Psoas muscle (tissue), 8 donors: Measurements from ENCODE around the gene SOX13. TPM values are rescaled to one million over a fixed set of nuclear protein-coding genes. Genes with fewer than 3 reads are reported as not detected.

Experiments
- ATAC-seq, 4 donors: fragments of 200-7000 bp; cut with Tn5 transposase; one replicate each; pipeline ENCODE4 v1.9.1; 2020; ENCODE audit warnings: moderate library complexity in 3 of 4, mild to moderate bottlenecking in 2 of 4
- DNase-seq, 2 donors: peaks; one replicate each; pipeline ENCODE4 v3.0.0-alpha.2; 2020
- H3K27ac ChIP-seq: fragments of 200-600 bp; one replicate; pipeline ENCODE4 v1.8.0; 2022
- H3K27me3 ChIP-seq, 3 donors: fragments of 200-600 bp in 1 of 3; one replicate each; pipeline versions ENCODE4 v1.6.1 to v1.8.0; 2013 to 2022; ENCODE audit warnings: low read length in 2 of 3, mild to moderate bottlenecking in 2 of 3, moderate library complexity in 1 of 3; ENCODE audit not compliant: insufficient read depth in 3 of 3
- H3K36me3 ChIP-seq, 2 donors: fragments of 200-600 bp in 1 of 2; one replicate each; pipeline versions ENCODE4 v1.6.1 to v1.8.0; 2013 to 2022; ENCODE audit warnings: low read depth in 1 of 2, mild to moderate bottlenecking in 1 of 2, moderate library complexity in 1 of 2; ENCODE audit not compliant: insufficient read depth in 1 of 2
- H3K4me1 ChIP-seq: fragments of 200-600 bp; one replicate; pipeline ENCODE4 v1.8.0; 2022
- H3K4me3 ChIP-seq: fragments of 200-600 bp; one replicate; pipeline ENCODE4 v1.8.0; 2022; ENCODE audit warnings: mild to moderate bottlenecking
- H3K9me3 ChIP-seq: fragments of 200-600 bp; one replicate; pipeline ENCODE4 v1.8.0; 2022
- WGBS, 3 donors: extraction: QIAGEN DNeasy Blood & Tissue Kit; methylation state at CpG; one replicate each; pipeline versions ENCODE4 v1.1.6 to v1.1.7; 2013; 5-methylcytosine and 5-hydroxymethylcytosine counted together
- intact Hi-C, 2 donors: fragments of 100-400 bp; cut with DNase I; formaldehyde crosslinking; loops; one replicate each; pipeline versions ENCODE4 v1.11.0 to v1.14.2; 2022
- polyA plus RNA-seq, 3 donors: library from polyadenylated mRNA; stranded (reverse); fragments of 200-250 nt; gene quantifications; one replicate each; pipeline ENCODE4 v1.2.3, GENCODE V29; 2013
- total RNA-seq, 4 donors: library from RNA; stranded (reverse); fragmentation: NEBNext Ultra II Directional in 2 of 4; extraction: Animal tissue kit (Norgen Biotek cat#: 25700) in 2 of 4; gene quantifications; one replicate each; pipeline versions ENCODE4 v1.2.1 to v1.2.4, GENCODE V29; 2021 to 2023
- TF ChIP-seq, protein P1 (sequence below): fragments of 200-600 bp; IDR thresholded peaks from one replicate; pipeline ENCODE4 v1.8.0; 2022; ENCODE audit warnings: antibody characterized with exemption
- donor health status: healthy with polysubstance abuse.
- donor health status: DM: no; HTN: no; CAD: no; lungs with moderate emphysema.
- donor health status: Bipolar disorder and iron deficiency.
- donor health status: healthy.
- donor health status: DM: yes; HTN: yes; CAD: no.
- donor health status: DM: no; HTN: no; CAD: no.
- donor health status: DM: no; HTN: no; CAD: no.
- donor health status: DM: yes; HTN: yes; CAD: no.

SOX13 gene
- total and polyA plus RNA-seq, 7 donors = 5.2 to 19.6 (median 9.4) TPM

DNA sequence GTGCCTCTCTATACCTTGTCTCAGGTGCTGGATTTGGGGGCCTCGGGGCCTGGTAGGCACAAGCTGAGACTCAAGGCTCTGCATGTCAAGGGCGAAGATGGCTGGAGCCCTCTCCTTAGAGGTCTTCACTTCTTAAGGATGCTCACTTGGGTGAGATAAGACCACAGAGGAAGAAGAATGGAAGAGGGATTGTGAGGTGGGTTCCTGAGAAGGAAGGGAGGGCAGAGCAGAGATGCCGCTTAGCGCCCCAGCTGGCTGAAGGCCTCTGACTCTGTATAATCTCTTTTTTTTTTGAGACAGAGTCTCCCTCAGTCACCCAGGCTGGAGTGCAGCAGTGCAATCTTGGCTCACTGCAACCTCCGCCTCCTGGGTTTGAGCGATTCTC, 32.2 kb downstream of the SOX13 start:
- no peaks in the 10 kb centered on the region for H3K36me3 ChIP-seq
- ATAC-seq (no peak), DNase-seq (no peak)
- no peak overlapping the region for H3K4me3 ChIP-seq
- WGBS, 3 donors = 84 to 86% (median 85%) methylated on average over 5 to 6 of the region's 6 CpGs
- H3K9me3 ChIP-seq = no peaks in the 10 kb centered on the region
- H3K4me1 ChIP-seq = peaks cover 56% of the 10 kb centered on the region
- intact Hi-C loops = no loop called here
- TF ChIP-seq, protein P1, sequence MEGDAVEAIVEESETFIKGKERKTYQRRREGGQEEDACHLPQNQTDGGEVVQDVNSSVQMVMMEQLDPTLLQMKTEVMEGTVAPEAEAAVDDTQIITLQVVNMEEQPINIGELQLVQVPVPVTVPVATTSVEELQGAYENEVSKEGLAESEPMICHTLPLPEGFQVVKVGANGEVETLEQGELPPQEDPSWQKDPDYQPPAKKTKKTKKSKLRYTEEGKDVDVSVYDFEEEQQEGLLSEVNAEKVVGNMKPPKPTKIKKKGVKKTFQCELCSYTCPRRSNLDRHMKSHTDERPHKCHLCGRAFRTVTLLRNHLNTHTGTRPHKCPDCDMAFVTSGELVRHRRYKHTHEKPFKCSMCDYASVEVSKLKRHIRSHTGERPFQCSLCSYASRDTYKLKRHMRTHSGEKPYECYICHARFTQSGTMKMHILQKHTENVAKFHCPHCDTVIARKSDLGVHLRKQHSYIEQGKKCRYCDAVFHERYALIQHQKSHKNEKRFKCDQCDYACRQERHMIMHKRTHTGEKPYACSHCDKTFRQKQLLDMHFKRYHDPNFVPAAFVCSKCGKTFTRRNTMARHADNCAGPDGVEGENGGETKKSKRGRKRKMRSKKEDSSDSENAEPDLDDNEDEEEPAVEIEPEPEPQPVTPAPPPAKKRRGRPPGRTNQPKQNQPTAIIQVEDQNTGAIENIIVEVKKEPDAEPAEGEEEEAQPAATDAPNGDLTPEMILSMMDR = no peak
- no peaks in the 10 kb centered on the region for H3K27me3 ChIP-seq
- no peak overlapping the region for H3K27ac ChIP-seq

- Histone ChIP-seq H3K4me1 (peaks cover 61% of the 10 kb centered on the region), H3K4me3 (no peak overlapping the region), H3K27ac (no peak overlapping the region), H3K36me3 (no peaks in the 10 kb centered on the region), H3K27me3 (no peaks in the 10 kb centered on the region), H3K9me3 (no peaks in the 10 kb centered on the region)
- intact Hi-C loops = no loop called here
- DNase-seq (no peak), ATAC-seq (no peak)
- TF ChIP-seq, protein P1 = no peak
- 96 to 100% (median 99%) methylated on average over 1 of the region's 1 CpG for WGBS, 3 donors
Measured at GRCh38 chr1:204106825-204107224, 33.9 kb downstream of the SOX13 start.

DNA sequence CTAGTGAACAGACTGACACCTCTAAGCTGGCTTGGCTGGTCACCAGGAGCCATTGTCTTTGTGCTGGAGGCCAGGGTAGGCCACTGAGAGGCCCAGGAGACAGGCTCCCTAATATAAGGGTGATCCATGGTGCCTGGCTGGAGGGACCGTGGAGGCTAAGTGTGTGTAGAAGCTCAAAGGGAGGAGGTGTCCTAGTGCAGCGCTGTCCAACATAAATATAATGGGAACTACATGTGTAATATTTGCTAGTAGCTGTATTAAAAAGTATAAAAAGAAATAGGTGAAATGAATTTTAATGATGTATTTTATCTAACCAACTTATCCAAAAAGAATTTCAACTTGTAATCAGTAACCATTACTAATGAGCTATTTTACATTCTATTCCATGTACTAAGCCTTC, 35.0 kb downstream of the SOX13 start:
- Histone ChIP-seq H3K27ac (no peak overlapping the region), H3K36me3 (no peaks in the 10 kb centered on the region), H3K27me3 (no peaks in the 10 kb centered on the region), H3K9me3 (no peaks in the 10 kb centered on the region), H3K4me3 (no peak overlapping the region), H3K4me1 (peaks cover 50% of the 10 kb centered on the region)
- ATAC-seq (no peak), DNase-seq (no peak)
- TF ChIP-seq, protein P1 = no peak
- WGBS, 3 donors = 83 to 85% (median 85%) methylated on average over 2 of the region's 2 CpGs
- intact Hi-C loops = no loop called here

DNA sequence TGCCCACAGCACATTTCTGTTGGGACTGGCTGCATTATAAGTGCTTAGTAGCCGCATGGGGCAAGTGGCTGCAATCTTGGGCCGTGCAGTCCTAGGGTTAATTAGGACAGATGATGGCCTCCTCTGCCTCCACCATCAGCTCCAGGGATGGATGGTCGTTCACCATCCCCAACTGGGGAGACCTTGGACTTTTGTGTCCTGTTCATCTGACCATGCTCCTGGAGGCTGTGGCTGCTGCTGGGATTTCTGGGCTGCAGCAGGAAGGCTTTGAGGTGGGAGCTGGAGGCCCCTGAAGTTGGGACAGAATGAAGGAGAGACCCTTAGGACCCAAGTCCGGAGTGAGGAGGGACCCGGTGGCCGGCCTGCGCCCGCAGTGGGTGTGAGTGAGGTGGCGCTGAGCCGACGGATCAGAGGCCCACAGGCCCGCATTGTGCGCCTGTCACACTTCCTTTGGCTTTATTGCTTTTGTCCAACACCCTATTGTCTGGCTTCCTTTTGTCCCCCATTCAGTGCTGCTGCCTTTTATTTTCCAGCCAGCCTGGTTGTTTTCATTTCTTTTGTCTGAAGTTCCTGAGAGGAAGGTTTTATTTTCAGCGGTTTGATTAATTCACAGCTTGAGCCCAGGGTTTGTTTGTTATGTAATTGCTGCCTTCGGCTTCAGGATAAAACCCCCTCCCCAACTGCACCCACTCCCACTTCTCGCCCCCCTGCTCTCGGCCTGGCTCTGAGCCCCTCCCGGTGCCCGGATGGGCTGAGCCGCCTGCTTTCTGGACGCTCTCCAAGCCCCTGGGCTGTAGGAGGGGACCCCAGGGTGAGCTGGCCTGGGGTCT, 35.6 kb downstream of the SOX13 start:
- no peaks in the 10 kb centered on the region for H3K36me3 ChIP-seq
- TF ChIP-seq, protein P1 = no peak
- intact Hi-C loops = no loop called here
- H3K27ac ChIP-seq = no peak overlapping the region
- ATAC-seq (no peak), DNase-seq (no peak)
- peaks cover 45% of the 10 kb centered on the region for H3K4me1 ChIP-seq
- no peak overlapping the region for H3K4me3 ChIP-seq
- no peaks in the 10 kb centered on the region for H3K9me3 ChIP-seq
- WGBS, 3 donors = 50 to 61% (median 55%) methylated on average over 21 of the region's 21 CpGs
- H3K27me3 ChIP-seq = no peaks in the 10 kb centered on the region
